ENCODE data around the gene PER2. TPM values are rescaled to one million over a fixed set of nuclear protein-coding genes. Genes with fewer than 3 reads are reported as not detected.

The PER2 gene
- total and polyA plus RNA-seq, 2 of the 4 experiments (the other 2 are of a cell fraction) = 1.7 to 3.2 TPM

GRCh38 chr2:238327751-238328150 lies 39.3 kb upstream of the PER2 start:
- H3K23ac ChIP-seq (ENCODE audit: low read depth, low read length) = no peak overlapping the region
- no peak overlapping the region for H3K14ac ChIP-seq (replicated peaks; ENCODE audit: low read depth, low read length)
- no TSS peak for BruUV-seq (replicated peaks)
- no peak overlapping the region for H2AK5ac ChIP-seq (ENCODE audit: low read depth, low read length)
- no peak overlapping the region for H3K4me3 ChIP-seq (ENCODE audit: insufficient read depth, low read depth, low read length)
- no peak overlapping the region for H2BK120ac ChIP-seq (ENCODE audit: low read depth, low read length)
- no peak overlapping the region for H3K56ac ChIP-seq (ENCODE audit: extremely low read depth, insufficient read depth, low read length)
- H2BK5ac ChIP-seq (ENCODE audit: low read depth, low read length, poor library complexity, severe bottlenecking) = no peak overlapping the region
- H4K5ac ChIP-seq (ENCODE audit: low read depth, low read length) = no peak overlapping the region
- no peaks in the 10 kb centered on the region; the same call in none of the 2 replicates for H4K20me1 ChIP-seq (ENCODE audit: insufficient read depth, low read length)
- no CpG with 5 or more reads among the region's 3 CpGs for WGBS, 2 experiments (ENCODE audit: extremely low coverage in 2 of 2, insufficient read length in 1 of 2)
- in situ Hi-C loops (cut with MboI; ENCODE audit: low sequenced_read_pairs) = no loop called here
- no peak overlapping the region for H4K8ac ChIP-seq (ENCODE audit: low read depth in 2 of 2, low read length in 2 of 2)
- no peak overlapping the region for H4K91ac ChIP-seq (ENCODE audit: insufficient read depth, low read depth, low read length)
- intact Hi-C loops (cut with micrococcal nuclease) = no loop called here
- no peaks in the 10 kb centered on the region for H3K27me3 ChIP-seq (ENCODE audit: control insufficient read depth, insufficient read depth, low read length)
- H3K4me2 ChIP-seq (ENCODE audit: low read depth, low read length) = no peak overlapping the region
- no peak overlapping the region for H2BK20ac ChIP-seq (ENCODE audit: low read depth, low read length)
- H3K9me3 ChIP-seq (ENCODE audit: control insufficient read depth, insufficient read depth, low read length) = no peaks in the 10 kb centered on the region
- DNase-seq (no peak), ATAC-seq (ENCODE audit: low read depth) (no peak)
- H3K9me1 ChIP-seq (ENCODE audit: insufficient read depth, low read length) = peaks cover 13% of the 10 kb centered on the region
- peaks cover 21 to 48% of the 10 kb centered on the region in 2 experiments for H3K79me1 ChIP-seq (ENCODE audit: low read depth in 1 of 2, low read length in 2 of 2)
- peaks cover 26% of the 10 kb centered on the region for H3K36me3 ChIP-seq (ENCODE audit: control insufficient read depth, insufficient read depth, low read length)
- no peak overlapping the region for H2AFZ ChIP-seq (replicated peaks; ENCODE audit: low read length, poor library complexity)
- no peak overlapping the region for H2BK15ac ChIP-seq (ENCODE audit: low read depth, low read length)
- no peak for TF ChIP-seq MAZ (IDR thresholded peaks at IDR 0.05; ENCODE audit: borderline replicate concordance, low read depth, low read length)
- TF ChIP-seq RFX5 (IDR thresholded peaks at IDR 0.05; ENCODE audit: low read depth, low read length) = no peak
- no peak for TF ChIP-seq BHLHE40 (IDR thresholded peaks at IDR 0.05; ENCODE audit: low read depth, low read length)
- no peak for TF ChIP-seq CHD1 (IDR thresholded peaks at IDR 0.05; ENCODE audit: low read depth, low read length)
- TF ChIP-seq USF2 (IDR thresholded peaks at IDR 0.05; ENCODE audit: low read depth, low read length) = no peak
- TF ChIP-seq RAD21 (IDR thresholded peaks at IDR 0.05; ENCODE audit: low read length) = no peak
- no peak for TF ChIP-seq SMC3 (IDR thresholded peaks at IDR 0.05; ENCODE audit: low read depth, low read length)
- no peak for TF ChIP-seq CEBPB (IDR thresholded peaks at IDR 0.05; ENCODE audit: low read depth, low read length)
- TF ChIP-seq CTCF (conservative IDR thresholded peaks at IDR 0.05; ENCODE audit: low read depth, low read length) = no peak
- H3K27ac ChIP-seq (ENCODE audit: insufficient read depth, low read length) = no peak overlapping the region
- no peaks in the 10 kb centered on the region for H3K4me1 ChIP-seq (ENCODE audit: control insufficient read depth, insufficient read depth, low read length)
- no peak overlapping the region for H2AK9ac ChIP-seq (replicated peaks; ENCODE audit: low read depth, low read length, poor library complexity)
- no peak overlapping the region for H3K18ac ChIP-seq (ENCODE audit: low read depth, low read length)
- ChIA-PET CTCF (interaction anchor here (0.6 kb wide), 1 partner anchor 201 kb away, joined by 3 read pairs; no protein-coding TSS in a partner anchor), POLR2A (ENCODE audit: unreplicated experiment) (no interaction called here)
- dilution Hi-C loops (cut with HindIII; ENCODE audit: low sequenced_read_pairs, unreplicated experiment) = no loop called here
- H3K4ac ChIP-seq (ENCODE audit: low read depth, low read length) = no peak overlapping the region
- no peak overlapping the region for H3K9ac ChIP-seq (ENCODE audit: low read depth, low read length)

Data from IMR-90 (cell line).